Measurements from ENCODE around the gene ALDH1B1. TPM values are rescaled to one million over a fixed set of nuclear protein-coding genes. Genes with fewer than 3 reads are reported as not detected.

Gene ALDH1B1
- polyA plus RNA-seq, 1 donor (not counting 4 experiments of a cell fraction or from before 2014, with no cell fraction given) = 14.4 TPM

DNA sequence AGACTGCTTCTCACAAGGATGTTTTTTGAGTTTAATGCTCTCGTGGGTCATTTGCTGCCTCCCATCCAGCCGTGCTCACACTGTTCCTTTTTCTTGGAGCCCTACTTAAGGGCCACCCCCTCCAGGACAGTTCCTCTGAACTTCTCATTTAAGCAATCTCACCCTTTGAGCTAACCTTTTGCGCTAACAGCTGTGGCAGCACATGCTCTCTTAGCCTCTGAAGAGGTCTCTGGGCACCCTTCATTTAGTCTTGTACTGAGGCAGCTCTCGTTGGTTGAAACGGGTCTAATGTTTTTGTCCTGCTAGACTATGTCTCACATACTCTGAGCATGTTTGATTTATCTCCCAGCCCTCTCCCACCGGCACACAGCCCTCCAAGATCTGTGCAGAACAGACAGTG, 11.8 kb downstream of the ALDH1B1 start:
- FAIRE-seq (no peak), DNase-seq (ENCODE audit: low read depth, low spot score) (no peak)
- H3K4me1 ChIP-seq (ENCODE audit: control insufficient read depth, extremely low read depth, insufficient read depth, low read length) = no peaks in the 10 kb centered on the region
- dilution Hi-C loops (cut with MboI; ENCODE audit: extremely low pct_ligation_motif_present, low sequenced_read_pairs) = no loop called here
- no peak overlapping the region for H2AFZ ChIP-seq (ENCODE audit: control insufficient read depth, low read length)
- H4K20me1 ChIP-seq (ENCODE audit: control insufficient read depth, extremely low read depth, insufficient read depth, low read length) = no peaks in the 10 kb centered on the region
- no peak overlapping the region for H3K9ac ChIP-seq (ENCODE audit: control insufficient read depth, extremely low read depth, insufficient read depth, low read length)
- H3K27me3 ChIP-seq (ENCODE audit: control insufficient read depth, extremely low read depth, insufficient read depth, low read length) = peaks cover 16% of the 10 kb centered on the region
- TF ChIP-seq, protein P1, sequence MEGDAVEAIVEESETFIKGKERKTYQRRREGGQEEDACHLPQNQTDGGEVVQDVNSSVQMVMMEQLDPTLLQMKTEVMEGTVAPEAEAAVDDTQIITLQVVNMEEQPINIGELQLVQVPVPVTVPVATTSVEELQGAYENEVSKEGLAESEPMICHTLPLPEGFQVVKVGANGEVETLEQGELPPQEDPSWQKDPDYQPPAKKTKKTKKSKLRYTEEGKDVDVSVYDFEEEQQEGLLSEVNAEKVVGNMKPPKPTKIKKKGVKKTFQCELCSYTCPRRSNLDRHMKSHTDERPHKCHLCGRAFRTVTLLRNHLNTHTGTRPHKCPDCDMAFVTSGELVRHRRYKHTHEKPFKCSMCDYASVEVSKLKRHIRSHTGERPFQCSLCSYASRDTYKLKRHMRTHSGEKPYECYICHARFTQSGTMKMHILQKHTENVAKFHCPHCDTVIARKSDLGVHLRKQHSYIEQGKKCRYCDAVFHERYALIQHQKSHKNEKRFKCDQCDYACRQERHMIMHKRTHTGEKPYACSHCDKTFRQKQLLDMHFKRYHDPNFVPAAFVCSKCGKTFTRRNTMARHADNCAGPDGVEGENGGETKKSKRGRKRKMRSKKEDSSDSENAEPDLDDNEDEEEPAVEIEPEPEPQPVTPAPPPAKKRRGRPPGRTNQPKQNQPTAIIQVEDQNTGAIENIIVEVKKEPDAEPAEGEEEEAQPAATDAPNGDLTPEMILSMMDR (optimal IDR thresholded peaks at IDR 0.05 in 1 of 3, IDR thresholded peaks at IDR 0.05 in 1 of 3, conservative IDR thresholded peaks at IDR 0.05 in 1 of 3; ENCODE audit: extremely low read depth in 1 of 3, insufficient read depth in 2 of 3, low read length in 3 of 3) = no peak
- no peak for TF ChIP-seq EZH2 (IDR thresholded peaks at IDR 0.05; ENCODE audit: low read length)
- no peak overlapping the region for H3K27ac ChIP-seq (ENCODE audit: control insufficient read depth, insufficient read depth, low read length)
- H3K9me3 ChIP-seq (ENCODE audit: control insufficient read depth, low read depth, low read length) = no peaks in the 10 kb centered on the region
- no peaks in the 10 kb centered on the region for H3K79me2 ChIP-seq (ENCODE audit: control insufficient read depth, insufficient read depth, low read length)
- no peaks in the 10 kb centered on the region for H3K36me3 ChIP-seq (ENCODE audit: control insufficient read depth in 2 of 2, extremely low read depth in 1 of 2, insufficient read depth in 2 of 2, low read length in 2 of 2)
- no peak overlapping the region for H3K4me2 ChIP-seq (ENCODE audit: control insufficient read depth, extremely low read depth, insufficient read depth, low read depth, low read length)
- H3K9me1 ChIP-seq (ENCODE audit: control insufficient read depth, extremely low read depth, insufficient read depth, low read length) = no peaks in the 10 kb centered on the region
- H3K4me3 ChIP-seq (ENCODE audit: control insufficient read depth in 2 of 3, extremely low read depth in 1 of 3, insufficient read depth in 2 of 3, low read depth in 1 of 3, low read length in 3 of 3) = no peak overlapping the region

DNA sequence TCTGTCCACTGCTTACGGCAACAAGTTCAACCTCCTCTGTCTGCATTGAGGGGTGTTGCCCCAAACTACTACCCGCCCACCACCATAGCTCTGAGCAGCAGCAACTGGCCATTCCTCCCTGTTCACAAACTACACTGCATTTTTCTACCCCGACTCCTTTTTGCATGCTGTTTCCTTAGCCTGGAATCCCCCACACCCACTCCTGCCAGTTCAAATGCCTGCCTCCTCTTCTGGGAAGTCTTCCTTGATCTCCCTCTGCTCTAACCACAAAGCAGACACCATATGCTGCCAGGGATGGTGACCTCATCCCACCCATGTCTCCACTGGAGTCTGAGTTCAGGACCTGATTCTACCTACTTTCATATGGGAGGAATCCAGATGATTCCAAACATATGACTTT, 13.3 kb downstream of the ALDH1B1 start:
- Histone ChIP-seq H3K4me1 (ENCODE audit: control insufficient read depth, extremely low read depth, insufficient read depth, low read length) (no peaks in the 10 kb centered on the region), H4K20me1 (ENCODE audit: control insufficient read depth, extremely low read depth, insufficient read depth, low read length) (no peaks in the 10 kb centered on the region), H3K79me2 (ENCODE audit: control insufficient read depth, insufficient read depth, low read length) (no peaks in the 10 kb centered on the region), H3K4me3 (ENCODE audit: control insufficient read depth in 2 of 3, extremely low read depth in 1 of 3, insufficient read depth in 2 of 3, low read depth in 1 of 3, low read length in 3 of 3) (no peak overlapping the region), H3K4me2 (ENCODE audit: control insufficient read depth, extremely low read depth, insufficient read depth, low read depth, low read length) (no peak overlapping the region), H3K27me3 (ENCODE audit: control insufficient read depth, extremely low read depth, insufficient read depth, low read length) (peaks cover 16% of the 10 kb centered on the region), H3K36me3 (ENCODE audit: control insufficient read depth in 2 of 2, extremely low read depth in 1 of 2, insufficient read depth in 2 of 2, low read length in 2 of 2) (no peaks in the 10 kb centered on the region), H3K9me3 (ENCODE audit: control insufficient read depth, low read depth, low read length) (no peaks in the 10 kb centered on the region), H3K27ac (ENCODE audit: control insufficient read depth, insufficient read depth, low read length) (no peak overlapping the region), H3K9ac (ENCODE audit: control insufficient read depth, extremely low read depth, insufficient read depth, low read length) (no peak overlapping the region), H3K9me1 (ENCODE audit: control insufficient read depth, extremely low read depth, insufficient read depth, low read length) (no peaks in the 10 kb centered on the region), H2AFZ (ENCODE audit: control insufficient read depth, low read length) (no peak overlapping the region)
- DNase-seq (ENCODE audit: low read depth, low spot score) = no peak
- TF ChIP-seq EZH2 (IDR thresholded peaks at IDR 0.05; ENCODE audit: low read length) = no peak
- TF ChIP-seq, protein P1 (optimal IDR thresholded peaks at IDR 0.05 in 1 of 3, IDR thresholded peaks at IDR 0.05 in 1 of 3, conservative IDR thresholded peaks at IDR 0.05 in 1 of 3; ENCODE audit: extremely low read depth in 1 of 3, insufficient read depth in 2 of 3, low read length in 3 of 3) = no peak
- no peak for FAIRE-seq
- dilution Hi-C loops (cut with MboI; ENCODE audit: extremely low pct_ligation_motif_present, low sequenced_read_pairs) = no loop called here

Data from keratinocyte (primary cell).